H9 (cell line): ENCODE data around the gene CDK8. TPM values are rescaled to one million over a fixed set of nuclear protein-coding genes. Genes with fewer than 3 reads are reported as not detected.

Source experiments
- DNase-seq: peaks from one replicate; pipeline ENCODE4 v3.0.0-alpha.2; 2017
- H2AFZ ChIP-seq: one replicate; pipeline ENCODE4 v1.6.1; 2013; ENCODE audit warnings: mild to moderate bottlenecking, low read length, control low read depth, moderate library complexity
- H2AK5ac ChIP-seq: 2 replicates; pipeline ENCODE4 v1.6.1; 2013; ENCODE audit warnings: low read length, control low read depth, mixed read lengths; ENCODE audit not compliant: insufficient read length
- H2BK120ac ChIP-seq: one replicate; pipeline ENCODE4 v1.6.1; 2013; ENCODE audit warnings: low read depth, mild to moderate bottlenecking, low read length, control low read depth, inconsistent platforms; ENCODE audit not compliant: poor library complexity, severe bottlenecking
- H2BK12ac ChIP-seq: 2 replicates; pipeline ENCODE4 v1.6.1; 2013; ENCODE audit warnings: low read length, control low read depth, mixed read lengths, low read depth; ENCODE audit not compliant: insufficient read length
- H2BK15ac ChIP-seq: 2 replicates; pipeline ENCODE4 v1.6.1; 2013; ENCODE audit warnings: low read depth, low read length, control low read depth
- H2BK20ac ChIP-seq: one replicate; pipeline ENCODE4 v1.6.1; 2013; ENCODE audit warnings: low read depth, mild to moderate bottlenecking, low read length, control low read depth, inconsistent platforms; ENCODE audit not compliant: poor library complexity, severe bottlenecking
- H2BK5ac ChIP-seq: 2 replicates; pipeline ENCODE4 v1.6.1; 2013; ENCODE audit warnings: low read length, control low read depth, mixed read lengths; ENCODE audit not compliant: insufficient read length
- H3K14ac ChIP-seq: 2 replicates; pipeline ENCODE4 v1.6.1; 2013; ENCODE audit warnings: low read length, control low read depth; ENCODE audit not compliant: insufficient read depth
- H3K18ac ChIP-seq: 2 replicates; pipeline ENCODE4 v1.6.1; 2013; ENCODE audit warnings: low read depth, mild to moderate bottlenecking, mixed read lengths, low read length, control low read depth; ENCODE audit not compliant: insufficient read length
- H3K23ac ChIP-seq: 2 replicates; pipeline ENCODE4 v1.6.1; 2013; ENCODE audit warnings: low read length, control low read depth, mixed read lengths, low read depth; ENCODE audit not compliant: insufficient read length
- H3K23me2 ChIP-seq: 2 replicates; pipeline ENCODE4 v1.6.1; 2013; ENCODE audit warnings: low read depth, mild to moderate bottlenecking, mixed read lengths, low read length, control low read depth; ENCODE audit not compliant: insufficient read length, poor library complexity, severe bottlenecking
- H3K27ac ChIP-seq: 2 replicates; pipeline ENCODE4 v1.5.1; 2013; ENCODE audit warnings: low read length, control low read depth, mixed read lengths, low read depth; ENCODE audit not compliant: insufficient read length
- H3K27me3 ChIP-seq: 2 replicates; pipeline ENCODE4 v1.6.1; 2013; ENCODE audit warnings: low read length, control low read depth, inconsistent platforms; ENCODE audit not compliant: insufficient read depth
- H3K4ac ChIP-seq: 2 replicates; pipeline ENCODE4 v1.6.1; 2013; ENCODE audit warnings: low read depth, mild to moderate bottlenecking, control low read depth, inconsistent platforms, low read length, moderate library complexity
- H3K4me1 ChIP-seq: 2 replicates; pipeline ENCODE4 v1.6.1; 2013; ENCODE audit warnings: low read length, control low read depth, inconsistent platforms; ENCODE audit not compliant: insufficient read depth
- H3K4me2 ChIP-seq: 2 replicates; pipeline ENCODE4 v1.6.1; 2013; ENCODE audit warnings: low read length, control low read depth, mixed read lengths; ENCODE audit not compliant: insufficient read length, insufficient read depth
- H3K56ac ChIP-seq: 2 replicates; pipeline ENCODE4 v1.6.1; 2013; ENCODE audit warnings: low read depth, mild to moderate bottlenecking, mixed read lengths, low read length, control low read depth; ENCODE audit not compliant: insufficient read length
- H3K79me1 ChIP-seq: 2 replicates; pipeline ENCODE4 v1.6.1; 2013; ENCODE audit warnings: low read depth, mild to moderate bottlenecking, moderate library complexity, low read length, control low read depth, inconsistent platforms; ENCODE audit not compliant: insufficient read depth, poor library complexity, severe bottlenecking
- H3K79me2 ChIP-seq: 2 replicates; pipeline ENCODE4 v1.6.1; 2013; ENCODE audit warnings: low read length, control low read depth, inconsistent platforms; ENCODE audit not compliant: insufficient read depth
- H3K9ac ChIP-seq: 2 replicates; pipeline ENCODE4 v1.6.1; 2013; ENCODE audit warnings: low read length, control low read depth, mixed read lengths; ENCODE audit not compliant: insufficient read length; ENCODE audit errors: extremely low read depth
- H3K9me3 ChIP-seq: one replicate; pipeline ENCODE4 v1.6.1; 2013; ENCODE audit warnings: low read depth, low read length, inconsistent platforms; ENCODE audit not compliant: control insufficient read depth
- H3T11ph ChIP-seq: one replicate; pipeline ENCODE4 v1.6.1; 2013; ENCODE audit warnings: mild to moderate bottlenecking, low read length, control low read depth, inconsistent platforms
- H4K20me1 ChIP-seq: one replicate; pipeline ENCODE4 v1.6.1; 2013; ENCODE audit not compliant: control insufficient read depth, insufficient read length, insufficient read depth
- H4K5ac ChIP-seq: 2 replicates; pipeline ENCODE4 v1.6.1; 2013; ENCODE audit warnings: low read depth, mild to moderate bottlenecking, mixed read lengths, low read length, control low read depth; ENCODE audit not compliant: insufficient read length
- H4K8ac ChIP-seq: replicated peaks from 2 replicates; pipeline ENCODE4 v1.6.1; 2013; ENCODE audit warnings: low read length, control low read depth, mixed read lengths, low read depth; ENCODE audit not compliant: insufficient read length
- H4K91ac ChIP-seq: 2 replicates; pipeline ENCODE4 v1.6.1; 2013; ENCODE audit warnings: low read depth, mild to moderate bottlenecking, moderate library complexity, mixed read lengths, low read length, control low read depth; ENCODE audit not compliant: insufficient read length
- H3K27ac Mint-ChIP-seq, 3 experiments: 2 replicates in 2 of 3; 3 replicates in 1 of 3; pipeline ENCODE4 v1.8.0; 2020 to 2021; ENCODE audit warnings: mixed read lengths in 3 of 3, mild to moderate bottlenecking in 1 of 3, moderate library complexity in 1 of 3
- H3K27me3 Mint-ChIP-seq: 2 replicates; pipeline ENCODE4 v1.8.0; 2021; ENCODE audit warnings: low read depth, mild to moderate bottlenecking, moderate library complexity, mixed read lengths
- H3K36me3 Mint-ChIP-seq, 3 experiments: 2 replicates in 2 of 3; 3 replicates in 1 of 3; pipeline ENCODE4 v1.8.0; 2020 to 2021; ENCODE audit warnings: low read depth in 3 of 3, mixed read lengths in 3 of 3; ENCODE audit not compliant: insufficient read depth in 1 of 3
- H3K4me1 Mint-ChIP-seq, 2 experiments: 2 replicates each; pipeline ENCODE4 v1.8.0; 2020; ENCODE audit warnings: mixed read lengths in 2 of 2
- H3K4me3 Mint-ChIP-seq, 2 experiments: 2 replicates in 1 of 2; 3 replicates in 1 of 2; pipeline ENCODE4 v1.8.0; 2020 to 2021; ENCODE audit warnings: mild to moderate bottlenecking in 2 of 2, mixed read lengths in 2 of 2, moderate library complexity in 1 of 2
- H3K9me3 Mint-ChIP-seq, 2 experiments: 2 replicates in 1 of 2; 3 replicates in 1 of 2; pipeline ENCODE4 v1.8.0; 2020; ENCODE audit warnings: mild to moderate bottlenecking in 2 of 2, mixed read lengths in 2 of 2, moderate library complexity in 1 of 2
- WGBS: extraction: QIAGEN DNeasy Blood & Tissue Kit; methylation state at CpG from one replicate; pipeline ENCODE4 v1.1.7; 2013; ENCODE audit warnings: missing lambda C conversion rate, low lambda C conversion rate, mixed read lengths; ENCODE audit not compliant: insufficient read length; ENCODE audit errors: extremely low coverage; 5-methylcytosine and 5-hydroxymethylcytosine counted together
- total RNA-seq: library from RNA; stranded (reverse); gene quantifications from 2 replicates; pipeline ENCODE4 v1.2.1, GENCODE V29; 2021
- TF ChIP-seq, protein P1 (sequence below): fragments of 200-600 bp; sonication (generic); conservative IDR thresholded peaks from 3 replicates; pipeline ENCODE4 v1.8.0; 2021; ENCODE audit warnings: antibody characterized with exemption, mild to moderate bottlenecking

Gene CDK8
- total RNA-seq, 1 experiment from 2014 or later, result 18.1 TPM

DNA sequence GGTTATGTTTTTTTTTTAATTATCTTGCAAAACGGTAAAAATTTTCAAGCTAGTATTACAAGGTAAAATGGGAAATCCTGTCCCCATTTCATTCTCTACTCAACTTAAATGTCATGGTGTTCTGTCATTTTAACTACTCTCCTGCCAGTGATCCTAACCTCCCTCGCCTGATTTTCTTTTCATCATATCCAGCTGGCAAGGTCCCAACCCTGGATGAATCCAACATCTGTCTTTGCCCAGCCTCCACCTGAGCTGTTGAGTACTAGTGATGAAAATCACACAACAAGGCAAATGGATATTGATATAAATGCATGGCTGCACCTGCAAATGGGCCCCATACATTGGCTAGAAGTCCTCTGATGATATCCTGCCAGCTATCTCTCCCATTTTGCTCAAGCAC, 6.9 kb upstream of the CDK8 start:
- DNase-seq, result no peak
- no peak overlapping the region for H4K91ac ChIP-seq
- no peaks in the 10 kb centered on the region for H3K4me1 ChIP-seq
- H3T11ph ChIP-seq, result no peak overlapping the region
- H3K56ac ChIP-seq, result no peak overlapping the region
- H3K27ac ChIP-seq, result no peak overlapping the region
- no peaks in the 10 kb centered on the region for H3K79me1 ChIP-seq
- H3K23ac ChIP-seq, result no peak overlapping the region
- WGBS, result no CpG with 5 or more reads among the region's 2 CpGs
- H3K4me2 ChIP-seq, result no peak overlapping the region
- H3K4ac ChIP-seq, result no peak overlapping the region
- H2BK5ac ChIP-seq, result no peak overlapping the region
- no peaks in the 10 kb centered on the region; a peak in 1 of 7 replicates for H3K36me3 Mint-ChIP-seq
- no peak overlapping the region for H4K8ac ChIP-seq
- H3K4me1 Mint-ChIP-seq, result no peaks in the 10 kb centered on the region
- H3K27me3 Mint-ChIP-seq, result peaks cover 2% of the 10 kb centered on the region
- H3K23me2 ChIP-seq, result no peaks in the 10 kb centered on the region
- no peaks in the 10 kb centered on the region for H4K20me1 ChIP-seq
- H3K9ac ChIP-seq, result no peak overlapping the region
- no peak overlapping the region for H2BK15ac ChIP-seq
- peaks cover 6 to 14% of the 10 kb centered on the region in 2 experiments; a peak in 4 of 5 replicates for H3K9me3 Mint-ChIP-seq
- H2BK20ac ChIP-seq, result no peak overlapping the region
- H2AFZ ChIP-seq, result no peak overlapping the region
- H3K27me3 ChIP-seq, result peaks cover 2% of the 10 kb centered on the region; the same call in 1 of the 2 replicates
- H3K9me3 ChIP-seq, result no peaks in the 10 kb centered on the region
- no peak overlapping the region for H4K5ac ChIP-seq
- no peak overlapping the region for H3K18ac ChIP-seq
- H3K79me2 ChIP-seq, result no peaks in the 10 kb centered on the region
- no peak overlapping the region for H2BK12ac ChIP-seq
- no peak overlapping the region for H3K14ac ChIP-seq
- TF ChIP-seq, protein P1, sequence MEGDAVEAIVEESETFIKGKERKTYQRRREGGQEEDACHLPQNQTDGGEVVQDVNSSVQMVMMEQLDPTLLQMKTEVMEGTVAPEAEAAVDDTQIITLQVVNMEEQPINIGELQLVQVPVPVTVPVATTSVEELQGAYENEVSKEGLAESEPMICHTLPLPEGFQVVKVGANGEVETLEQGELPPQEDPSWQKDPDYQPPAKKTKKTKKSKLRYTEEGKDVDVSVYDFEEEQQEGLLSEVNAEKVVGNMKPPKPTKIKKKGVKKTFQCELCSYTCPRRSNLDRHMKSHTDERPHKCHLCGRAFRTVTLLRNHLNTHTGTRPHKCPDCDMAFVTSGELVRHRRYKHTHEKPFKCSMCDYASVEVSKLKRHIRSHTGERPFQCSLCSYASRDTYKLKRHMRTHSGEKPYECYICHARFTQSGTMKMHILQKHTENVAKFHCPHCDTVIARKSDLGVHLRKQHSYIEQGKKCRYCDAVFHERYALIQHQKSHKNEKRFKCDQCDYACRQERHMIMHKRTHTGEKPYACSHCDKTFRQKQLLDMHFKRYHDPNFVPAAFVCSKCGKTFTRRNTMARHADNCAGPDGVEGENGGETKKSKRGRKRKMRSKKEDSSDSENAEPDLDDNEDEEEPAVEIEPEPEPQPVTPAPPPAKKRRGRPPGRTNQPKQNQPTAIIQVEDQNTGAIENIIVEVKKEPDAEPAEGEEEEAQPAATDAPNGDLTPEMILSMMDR, result no peak
- no peak overlapping the region for H3K27ac Mint-ChIP-seq
- H3K4me3 Mint-ChIP-seq, result no peak overlapping the region
- no peak overlapping the region for H2AK5ac ChIP-seq
- no peak overlapping the region for H2BK120ac ChIP-seq
